HEK293 (cell line): ENCODE data around the gene NCKAP5.

Experiments
- ZNF121 ChIP-seq: fragments of 450-650 bp; formaldehyde crosslinking; IDR thresholded peaks from 2 replicates; pipeline ENCODE4 v1.5.1; 2016; ENCODE audit warnings: missing biosample characterization, missing genetic modification characterization
- ZNF184 ChIP-seq: fragments of 450-650 bp; IDR thresholded peaks from 2 replicates; pipeline ENCODE4 v1.5.1; 2018; ENCODE audit warnings: missing biosample characterization, mild to moderate bottlenecking, missing genetic modification characterization

DNA sequence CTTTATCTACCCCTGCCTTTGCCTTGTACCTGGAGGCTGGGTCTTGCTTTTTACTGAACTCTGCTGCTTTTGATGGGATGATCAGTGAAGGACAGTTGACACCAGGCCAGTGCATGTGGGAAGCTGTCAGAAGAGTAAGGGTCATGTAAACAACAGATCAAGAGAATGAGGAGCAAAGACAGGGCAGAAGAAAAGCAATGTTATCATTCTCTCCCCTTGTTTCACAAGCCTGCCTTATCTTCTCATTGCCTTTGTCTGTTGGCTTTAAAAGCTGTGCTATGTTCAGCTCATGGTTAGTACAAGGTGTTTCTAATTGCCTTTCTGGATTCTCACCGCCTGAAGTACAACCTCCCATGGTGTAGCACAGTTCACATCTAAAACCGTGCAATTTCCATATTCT lies 925.8 kb downstream of the NCKAP5 start:
- no peak for TF ChIP-seq ZNF121 (tag by site-specific recombination)
- no peak for TF ChIP-seq ZNF184
